SK-N-MC (cell line): ENCODE results near the gene CAMK2B.

Experiments
- EZH2 ChIP-seq: fragments of 200-600 bp; sonication (generic); IDR thresholded peaks from one replicate; pipeline ENCODE4 v1.6.1; 2017; ENCODE audit warnings: antibody characterized with exemption
- FOXP2 ChIP-seq: optimal IDR thresholded peaks from 2 replicates; pipeline ENCODE3; 2011; ENCODE audit warnings: mild to moderate bottlenecking, moderate library complexity; ENCODE audit not compliant: insufficient read depth; ENCODE audit errors: extremely low read length, control extremely low read depth
- POLR2AphosphoS5 ChIP-seq: IDR thresholded peaks from 2 replicates; pipeline ENCODE4 v1.6.1; 2012; ENCODE audit warnings: mild to moderate bottlenecking, low read depth, low read length, borderline replicate concordance

DNA sequence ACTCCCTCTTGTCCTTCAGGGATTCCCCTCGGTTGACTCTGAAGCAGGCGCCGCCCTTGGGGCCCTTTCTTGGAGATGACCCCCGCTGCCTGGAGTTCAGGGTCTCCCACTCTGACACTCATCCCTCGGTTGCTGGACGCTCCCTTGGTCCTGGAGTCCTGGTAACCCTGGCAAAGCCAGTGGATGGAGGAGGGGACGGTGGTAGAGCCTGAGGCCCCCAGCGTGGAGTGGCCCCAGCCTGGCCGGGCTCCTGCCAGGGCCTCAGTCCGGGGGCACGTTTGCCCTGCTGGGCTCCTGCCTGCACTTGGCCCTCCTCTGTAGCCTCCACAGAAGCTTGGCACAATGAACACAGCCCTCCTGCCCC, 9.3 kb upstream of the CAMK2B start:
- TF ChIP-seq EZH2 (no peak), POLR2AphosphoS5 (no peak), FOXP2 (no peak)
